Esophagus mucosa (tissue), 1 donor: Measurements from ENCODE around the gene MCEMP1. TPM values are rescaled to one million over a fixed set of nuclear protein-coding genes. Genes with fewer than 3 reads are reported as not detected.

Experiments used
- ATAC-seq: fragments of 200-7000 bp; cut with Tn5 transposase; one replicate; pipeline ENCODE4 v1.9.1; 2020
- total RNA-seq: library from RNA; stranded (reverse); gene quantifications from one replicate; pipeline ENCODE4 v1.2.4, GENCODE V29; 2023
- donor health status: DM: yes; HTN: yes; CAD: no.

The MCEMP1 gene
- total RNA-seq, 1 donor from 2014 or later, result 0.24 TPM

- ATAC-seq, result no peak
Observed at GRCh38 chr19:7672522-7672921, 4.4 kb upstream of the MCEMP1 start.

- ATAC-seq, result peak; percentile 77
Observed at GRCh38 chr19:7674010-7675005, 2.6 kb upstream of the MCEMP1 start.

- ATAC-seq, result no peak
Observed at GRCh38 chr19:7676376-7676775, 514 bp upstream of the MCEMP1 start.

- ATAC-seq, result no peak
Observed at GRCh38 chr19:7677669-7678311, 900 bp downstream of the MCEMP1 start.

DNA sequence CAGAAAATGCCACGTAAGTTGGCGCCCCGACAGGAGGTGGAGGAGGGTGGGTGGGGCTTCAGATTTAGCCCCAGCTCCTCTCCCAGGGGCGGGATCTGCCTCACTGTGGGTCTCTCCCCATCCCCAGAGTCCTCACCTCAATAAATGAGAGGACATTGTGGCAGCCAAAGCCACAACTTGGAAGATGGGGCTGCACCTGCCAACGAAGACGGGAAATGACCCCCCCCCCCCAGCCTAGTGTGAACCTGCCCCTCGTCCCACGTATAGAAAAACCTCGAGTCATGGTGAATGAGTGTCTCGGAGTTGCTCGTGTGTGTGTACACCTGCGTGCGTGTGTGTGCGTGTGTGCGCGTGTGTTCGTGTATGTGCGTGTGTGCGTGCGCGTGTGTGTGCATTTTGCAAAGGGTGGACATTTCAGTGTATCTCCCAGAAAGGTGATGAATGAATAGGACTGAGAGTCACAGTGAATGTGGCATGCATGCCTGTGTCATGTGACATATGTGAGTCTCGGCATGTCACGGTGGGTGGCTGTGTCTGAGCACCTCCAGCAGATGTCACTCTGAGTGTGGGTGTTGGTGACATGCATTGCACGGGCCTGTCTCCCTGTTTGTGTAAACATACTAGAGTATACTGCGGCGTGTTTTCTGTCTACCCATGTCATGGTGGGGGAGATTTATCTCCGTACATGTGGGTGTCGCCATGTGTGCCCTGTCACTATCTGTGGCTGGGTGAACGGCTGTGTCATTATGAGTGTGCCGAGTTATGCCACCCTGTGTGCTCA, 2.3 kb downstream of the MCEMP1 start:
- ATAC-seq, result peak; percentile 47

GRCh38 chr19:7679771-7680605, 3.1 kb downstream of the MCEMP1 start:
- ATAC-seq, result no peak

DNA sequence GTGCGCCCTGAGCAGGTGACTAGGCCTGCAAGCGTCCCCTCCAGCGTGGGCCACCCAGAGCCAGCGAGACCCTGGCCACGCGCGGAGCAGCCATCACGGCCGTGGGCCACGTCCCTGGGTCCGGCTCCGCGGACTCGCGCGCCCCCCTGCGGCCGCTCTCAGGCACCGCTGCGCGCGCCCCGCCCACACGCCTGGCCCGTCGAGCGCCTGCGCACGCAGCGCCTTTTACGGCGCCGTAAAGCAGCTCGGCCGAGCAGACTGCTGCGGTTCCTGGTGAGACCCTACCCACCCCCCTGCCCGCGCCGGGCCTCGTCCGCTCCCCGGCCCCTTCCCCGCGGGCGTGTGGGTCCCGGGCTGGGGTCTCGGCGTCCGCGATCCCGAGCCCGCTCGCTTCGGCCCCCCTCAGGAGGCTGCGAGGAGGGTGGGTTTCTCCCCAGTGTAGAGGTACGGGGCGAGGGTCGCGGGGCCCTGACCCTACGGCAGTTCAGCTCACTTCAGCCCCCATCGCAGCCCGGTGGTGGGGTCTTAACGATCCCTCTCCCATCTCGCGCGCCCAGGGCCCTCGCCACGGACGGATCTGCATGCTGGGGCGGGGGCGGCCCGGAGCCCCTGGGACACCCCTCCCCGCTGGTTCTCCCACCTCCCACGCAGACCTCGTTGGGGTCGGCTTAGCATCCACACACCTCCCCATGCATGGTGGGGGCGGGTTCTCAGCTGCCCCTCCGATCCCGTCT, 3.9 kb downstream of the MCEMP1 start, which contains the start of gene TRAPPC5:
TRAPPC5 (plus strand) TSS at position 228 of the 734 bp plus-strand sequence. CDS start 1,421 bp downstream, outside the sequence.
- peak; percentile 89 for ATAC-seq

- peak; percentile 56 for ATAC-seq
Observed at GRCh38 chr19:7681340-7682174, 4.7 kb downstream of the MCEMP1 start.

- no peak for ATAC-seq
Observed at GRCh38 chr19:7682175-7682855, 5.4 kb downstream of the MCEMP1 start.

DNA sequence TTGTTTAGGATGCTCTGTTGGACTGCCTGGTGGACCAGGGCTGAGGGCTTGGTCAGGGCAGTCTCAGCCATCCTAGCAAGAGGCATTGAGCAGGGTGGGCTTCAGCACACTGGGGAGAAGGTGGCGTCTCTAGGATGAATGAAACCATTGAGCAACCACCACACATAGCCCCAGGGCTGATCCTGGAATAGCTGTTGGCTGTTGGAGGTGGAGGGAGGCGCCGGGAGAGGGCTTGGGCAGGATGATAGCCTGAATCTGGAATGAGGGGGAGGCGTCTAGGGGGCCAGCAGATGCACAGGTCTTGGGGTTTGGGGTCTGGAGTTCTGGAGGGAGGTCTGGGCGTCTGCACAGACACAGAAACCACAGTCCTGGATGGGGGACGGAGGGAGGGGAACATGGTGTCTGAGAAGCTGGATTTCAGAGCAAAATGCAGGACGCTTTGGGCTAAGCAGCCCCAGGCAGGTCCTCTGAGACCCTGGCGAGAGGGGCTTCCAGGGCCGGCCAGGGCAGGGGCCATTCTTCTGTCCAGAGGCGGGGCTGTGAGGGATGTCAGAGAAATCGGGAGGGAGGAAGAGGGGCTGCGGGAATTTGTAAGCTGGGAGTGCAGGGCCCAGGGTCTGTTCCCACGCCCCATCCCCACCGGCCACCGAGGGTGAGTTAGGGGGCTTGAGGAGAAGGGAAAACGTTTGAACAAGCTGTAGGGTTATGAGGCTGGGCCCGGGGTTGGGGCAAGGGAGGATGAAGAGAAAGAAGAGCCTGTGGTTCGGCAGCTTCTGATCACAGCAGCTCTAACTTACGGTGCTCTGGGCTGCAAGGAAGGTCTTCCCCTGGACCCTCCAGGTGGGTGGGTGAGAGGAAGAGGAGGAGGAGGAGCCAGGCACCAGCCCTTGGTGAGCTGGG, 8.9 kb downstream of the MCEMP1 start:
- ATAC-seq, result no peak

DNA sequence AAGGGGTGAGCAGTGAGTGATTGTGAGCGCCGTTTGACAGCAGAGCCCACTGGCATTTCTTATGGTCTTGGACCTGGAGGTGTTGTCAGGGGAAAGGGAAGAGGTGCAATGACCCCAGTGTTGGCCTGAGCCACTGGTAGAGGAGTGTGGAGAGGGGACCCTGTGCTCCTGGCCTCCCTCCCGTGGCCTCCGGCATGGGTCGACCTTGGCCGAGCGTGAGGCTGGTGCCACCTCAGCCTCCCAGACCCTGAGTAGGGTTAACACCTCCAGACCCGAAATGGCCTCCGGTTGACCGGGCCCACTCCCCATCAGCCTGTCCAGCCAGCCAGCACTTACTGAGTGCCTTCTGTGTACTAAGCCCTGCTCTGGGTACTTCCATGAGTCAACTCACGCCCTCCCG, 10.3 kb downstream of the MCEMP1 start:
- peak; percentile 31 for ATAC-seq

DNA sequence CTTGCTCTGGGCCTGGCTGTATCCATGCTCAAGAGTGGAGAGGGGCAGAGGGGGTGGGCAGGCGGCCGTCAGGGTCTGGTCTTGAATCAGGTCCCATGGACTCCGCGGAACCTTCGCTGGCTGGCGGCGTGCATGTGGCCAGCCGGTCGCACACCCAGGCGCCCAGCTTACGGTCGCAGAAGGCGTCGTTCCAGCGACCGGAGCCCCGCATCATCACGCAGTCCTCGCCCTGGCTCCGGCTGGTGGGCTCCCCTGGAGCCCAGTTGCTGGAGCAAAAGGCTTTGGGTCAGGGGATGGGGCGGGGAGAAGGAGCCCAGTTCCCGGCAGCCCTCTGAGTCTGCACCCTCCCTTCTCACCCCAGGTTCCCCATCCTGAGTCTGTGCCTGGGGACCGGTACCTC, 12.3 kb downstream of the MCEMP1 start:
- no peak for ATAC-seq

DNA sequence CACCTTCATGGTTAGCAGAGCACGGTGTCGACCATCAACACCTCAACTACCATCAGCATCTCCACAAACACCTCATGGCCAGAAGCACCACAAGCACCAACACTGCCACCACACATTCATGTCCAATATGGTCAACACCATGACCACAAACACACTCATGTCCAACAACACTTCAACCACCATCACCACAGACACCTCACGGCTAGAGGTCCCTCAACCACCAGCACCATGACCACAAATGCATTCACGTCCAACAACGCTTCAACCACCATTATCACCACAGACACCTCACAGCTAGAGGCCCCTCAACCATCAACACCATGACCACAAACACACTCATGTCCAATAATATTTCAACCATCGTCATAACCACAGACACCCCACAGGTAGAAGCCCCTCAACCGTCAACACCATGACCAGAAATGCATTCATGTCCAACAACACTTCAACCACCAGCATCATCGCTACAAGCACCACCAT, 13.9 kb downstream of the MCEMP1 start:
- no peak for ATAC-seq

DNA sequence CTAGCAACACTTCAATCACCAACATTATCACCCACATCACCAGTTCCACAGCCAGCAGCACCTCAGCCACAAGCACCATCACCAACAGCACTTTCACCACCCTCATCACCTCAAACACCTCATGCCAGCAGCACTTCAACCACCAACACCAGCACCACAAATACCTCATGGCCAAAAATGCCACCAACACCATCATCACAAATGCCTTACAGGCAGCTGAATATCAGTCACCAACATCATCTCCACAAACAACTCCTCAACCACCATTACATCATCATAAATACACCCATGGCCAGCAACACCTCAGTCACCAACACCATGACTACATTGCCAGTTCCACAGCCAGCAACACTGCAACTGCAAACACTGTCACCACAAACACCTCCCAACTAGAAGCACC, 14.6 kb downstream of the MCEMP1 start:
- ATAC-seq, result no peak

DNA sequence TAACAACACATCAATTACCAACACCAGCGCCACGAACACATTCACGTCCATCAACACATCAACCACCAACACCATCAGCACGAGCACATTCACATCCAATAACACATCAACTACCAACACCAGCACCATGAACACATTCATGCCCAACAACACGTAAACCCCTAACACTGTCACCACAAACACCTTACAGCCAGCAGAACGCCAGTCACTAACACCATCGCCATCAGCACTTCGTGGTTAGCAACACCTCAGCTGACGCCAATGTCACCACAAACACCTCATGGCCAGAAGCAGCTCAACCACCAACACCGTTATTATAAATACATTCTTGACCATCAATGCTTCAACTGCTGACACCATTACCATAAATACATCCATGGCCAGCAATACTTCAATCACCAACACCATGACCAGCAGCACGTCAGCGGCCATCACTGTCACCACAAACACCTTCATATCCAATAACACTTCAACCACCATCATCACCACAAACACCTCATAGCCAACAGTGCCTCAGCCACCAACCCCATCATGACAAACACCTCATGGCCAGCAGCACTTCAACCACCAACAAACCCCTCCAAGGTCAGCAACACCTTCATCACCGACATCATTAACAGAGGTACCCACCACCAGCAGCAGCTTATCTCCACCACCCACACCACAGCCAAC, 15.7 kb downstream of the MCEMP1 start:
- ATAC-seq, result no peak

GRCh38 chr19:7694499-7694898, 17.6 kb downstream of the MCEMP1 start:
- ATAC-seq, result no peak

- ATAC-seq, result no peak
Observed at GRCh38 chr19:7697721-7698287, 20.9 kb downstream of the MCEMP1 start.
